ENCODE measurements around the gene FPR1.

FPR1 gene

DNA sequence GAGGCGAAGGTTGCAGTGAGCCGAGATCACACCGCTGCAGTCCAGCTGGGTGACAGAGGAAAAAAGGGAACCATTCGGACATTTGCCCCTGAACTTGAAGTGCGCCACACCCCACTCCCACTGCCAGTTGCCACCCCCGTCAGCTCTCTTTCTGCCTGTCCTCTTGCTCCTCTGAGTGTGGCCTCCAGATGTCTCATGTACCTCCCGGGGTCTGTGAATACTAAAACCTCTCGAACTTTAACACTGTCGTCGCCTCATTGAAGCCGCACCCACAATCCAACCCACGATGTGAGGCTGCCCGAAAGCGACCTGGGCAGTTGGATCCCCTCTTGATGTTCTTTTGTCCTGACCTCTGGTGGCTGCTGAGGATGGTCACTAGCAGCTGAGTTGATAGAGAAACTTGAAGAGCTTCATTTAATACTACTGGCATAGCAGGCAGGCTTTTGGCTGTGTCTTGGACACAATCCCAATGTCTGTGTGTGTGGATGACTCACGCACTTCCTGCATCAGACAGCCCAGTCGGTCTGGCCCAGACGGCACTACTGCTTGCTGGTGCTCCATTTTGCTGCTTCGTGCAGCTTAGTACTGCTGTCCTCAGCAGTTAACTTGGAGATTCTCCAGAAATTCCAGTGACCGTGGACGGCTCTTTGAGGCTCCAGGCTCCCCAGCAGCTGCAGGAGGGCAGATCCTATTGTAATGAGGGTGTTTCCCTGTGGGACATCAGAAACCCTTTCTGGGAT, 47.5 kb upstream of the FPR1 start:
- no peak overlapping the region for H2AFZ ChIP-seq (ENCODE audit: low read depth, low read length, severe bottlenecking)
- H3K27ac ChIP-seq (ENCODE audit: low read depth, low read length) = no peak overlapping the region
- no peak overlapping the region for H3K9ac ChIP-seq (ENCODE audit: low read length)
- H3K4me3 ChIP-seq (ENCODE audit: insufficient read depth, low read length, poor library complexity, severe bottlenecking) = no peak overlapping the region
- H3K79me2 ChIP-seq (ENCODE audit: insufficient read depth, low read length) = no peaks in the 10 kb centered on the region
- H3K9me2 ChIP-seq (replicated peaks; ENCODE audit: insufficient read depth, low read length) = no peaks in the 10 kb centered on the region
- TF ChIP-seq EZH2phosphoT487 (conservative IDR thresholded peaks at IDR 0.05; ENCODE audit: low read length) = no peak
- TF ChIP-seq, protein P1, sequence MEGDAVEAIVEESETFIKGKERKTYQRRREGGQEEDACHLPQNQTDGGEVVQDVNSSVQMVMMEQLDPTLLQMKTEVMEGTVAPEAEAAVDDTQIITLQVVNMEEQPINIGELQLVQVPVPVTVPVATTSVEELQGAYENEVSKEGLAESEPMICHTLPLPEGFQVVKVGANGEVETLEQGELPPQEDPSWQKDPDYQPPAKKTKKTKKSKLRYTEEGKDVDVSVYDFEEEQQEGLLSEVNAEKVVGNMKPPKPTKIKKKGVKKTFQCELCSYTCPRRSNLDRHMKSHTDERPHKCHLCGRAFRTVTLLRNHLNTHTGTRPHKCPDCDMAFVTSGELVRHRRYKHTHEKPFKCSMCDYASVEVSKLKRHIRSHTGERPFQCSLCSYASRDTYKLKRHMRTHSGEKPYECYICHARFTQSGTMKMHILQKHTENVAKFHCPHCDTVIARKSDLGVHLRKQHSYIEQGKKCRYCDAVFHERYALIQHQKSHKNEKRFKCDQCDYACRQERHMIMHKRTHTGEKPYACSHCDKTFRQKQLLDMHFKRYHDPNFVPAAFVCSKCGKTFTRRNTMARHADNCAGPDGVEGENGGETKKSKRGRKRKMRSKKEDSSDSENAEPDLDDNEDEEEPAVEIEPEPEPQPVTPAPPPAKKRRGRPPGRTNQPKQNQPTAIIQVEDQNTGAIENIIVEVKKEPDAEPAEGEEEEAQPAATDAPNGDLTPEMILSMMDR (IDR thresholded peaks at IDR 0.05; ENCODE audit: insufficient read depth, low read length, poor library complexity, severe bottlenecking) = no peak
- H3K27me3 ChIP-seq (ENCODE audit: low read length) = no peaks in the 10 kb centered on the region
- H3K4me2 ChIP-seq (ENCODE audit: low read depth, low read length, poor library complexity, severe bottlenecking) = no peak overlapping the region
- no peaks in the 10 kb centered on the region for H3F3A ChIP-seq (ENCODE audit: insufficient read depth)
- no peaks in the 10 kb centered on the region for H4K20me1 ChIP-seq (ENCODE audit: low read depth, low read length)
- H3K36me3 ChIP-seq (ENCODE audit: low read length) = no peaks in the 10 kb centered on the region
- H3K9me3 ChIP-seq (ENCODE audit: insufficient read depth, low read length) = no peaks in the 10 kb centered on the region

DNA sequence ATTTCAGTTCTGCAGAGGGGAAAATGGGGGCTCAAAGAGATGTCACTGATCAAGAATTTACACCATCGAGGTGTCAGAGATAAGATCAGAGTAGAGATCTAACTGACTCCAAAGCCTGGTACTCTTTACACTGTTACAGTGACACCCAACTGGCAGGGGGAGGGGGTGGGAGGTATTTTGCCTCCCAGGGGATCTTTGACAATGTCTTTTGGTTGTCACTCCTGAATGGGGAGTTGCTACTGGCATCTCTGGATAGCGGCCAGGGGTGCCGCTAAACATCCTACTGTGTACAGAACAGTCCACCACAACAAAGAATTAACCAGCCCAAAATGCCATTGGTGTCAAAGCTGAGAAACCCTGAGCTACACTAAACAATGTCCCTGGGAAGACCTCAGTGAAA, 46.4 kb upstream of the FPR1 start:
- no peak overlapping the region for H3K9ac ChIP-seq (ENCODE audit: low read length)
- TF ChIP-seq EZH2phosphoT487 (conservative IDR thresholded peaks at IDR 0.05; ENCODE audit: low read length) = no peak
- TF ChIP-seq, protein P1 (IDR thresholded peaks at IDR 0.05; ENCODE audit: insufficient read depth, low read length, poor library complexity, severe bottlenecking) = no peak
- H3F3A ChIP-seq (ENCODE audit: insufficient read depth) = no peaks in the 10 kb centered on the region
- H3K4me2 ChIP-seq (ENCODE audit: low read depth, low read length, poor library complexity, severe bottlenecking) = no peak overlapping the region
- H3K36me3 ChIP-seq (ENCODE audit: low read length) = no peaks in the 10 kb centered on the region
- no peak overlapping the region for H2AFZ ChIP-seq (ENCODE audit: low read depth, low read length, severe bottlenecking)
- H3K4me3 ChIP-seq (ENCODE audit: insufficient read depth, low read length, poor library complexity, severe bottlenecking) = no peak overlapping the region
- H3K9me2 ChIP-seq (replicated peaks; ENCODE audit: insufficient read depth, low read length) = no peaks in the 10 kb centered on the region
- H3K27ac ChIP-seq (ENCODE audit: low read depth, low read length) = no peak overlapping the region
- no peaks in the 10 kb centered on the region for H3K27me3 ChIP-seq (ENCODE audit: low read length)
- H3K79me2 ChIP-seq (ENCODE audit: insufficient read depth, low read length) = no peaks in the 10 kb centered on the region
- H3K9me3 ChIP-seq (ENCODE audit: insufficient read depth, low read length) = no peaks in the 10 kb centered on the region
- H4K20me1 ChIP-seq (ENCODE audit: low read depth, low read length) = no peaks in the 10 kb centered on the region

DNA sequence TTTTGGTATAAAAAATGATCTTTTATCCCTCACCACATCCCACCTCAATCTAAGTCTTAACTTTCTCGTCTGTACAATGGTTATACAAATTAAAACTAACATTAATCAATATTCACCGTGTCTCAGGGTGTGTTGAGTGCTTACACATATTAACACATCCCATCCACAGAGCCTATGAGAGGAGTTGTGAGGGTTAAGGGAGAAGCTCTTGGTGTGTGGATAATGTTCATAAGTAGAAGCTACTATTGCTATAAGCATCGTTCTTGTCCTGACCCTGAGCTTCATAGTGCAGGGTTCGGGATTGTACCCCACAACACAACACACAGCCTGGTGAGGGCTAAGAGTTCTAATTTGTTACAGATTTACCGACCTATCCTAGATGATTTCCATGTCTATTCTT, 45.8 kb upstream of the FPR1 start:
- no peak overlapping the region for H3K4me2 ChIP-seq (ENCODE audit: low read depth, low read length, poor library complexity, severe bottlenecking)
- H2AFZ ChIP-seq (ENCODE audit: low read depth, low read length, severe bottlenecking) = no peak overlapping the region
- no peaks in the 10 kb centered on the region for H4K20me1 ChIP-seq (ENCODE audit: low read depth, low read length)
- no peak overlapping the region for H3K27ac ChIP-seq (ENCODE audit: low read depth, low read length)
- no peaks in the 10 kb centered on the region for H3F3A ChIP-seq (ENCODE audit: insufficient read depth)
- no peaks in the 10 kb centered on the region for H3K79me2 ChIP-seq (ENCODE audit: insufficient read depth, low read length)
- no peak for TF ChIP-seq EZH2phosphoT487 (conservative IDR thresholded peaks at IDR 0.05; ENCODE audit: low read length)
- TF ChIP-seq, protein P1 (IDR thresholded peaks at IDR 0.05; ENCODE audit: insufficient read depth, low read length, poor library complexity, severe bottlenecking) = no peak
- no peak overlapping the region for H3K9ac ChIP-seq (ENCODE audit: low read length)
- no peaks in the 10 kb centered on the region for H3K36me3 ChIP-seq (ENCODE audit: low read length)
- no peaks in the 10 kb centered on the region for H3K9me2 ChIP-seq (replicated peaks; ENCODE audit: insufficient read depth, low read length)
- H3K9me3 ChIP-seq (ENCODE audit: insufficient read depth, low read length) = no peaks in the 10 kb centered on the region
- H3K27me3 ChIP-seq (ENCODE audit: low read length) = no peaks in the 10 kb centered on the region
- no peak overlapping the region for H3K4me3 ChIP-seq (ENCODE audit: insufficient read depth, low read length, poor library complexity, severe bottlenecking)
